IMR-90 (cell line): ENCODE results near the gene ERG. TPM values are rescaled to one million over a fixed set of nuclear protein-coding genes. Genes with fewer than 3 reads are reported as not detected.

Source experiments
- ATAC-seq: fragments of 200-7000 bp; cut with Tn5 transposase; 2 replicates; pipeline ENCODE4 v1.9.1; 2020; ENCODE audit warnings: low read depth, mild to moderate bottlenecking, moderate library complexity
- BruUV-seq: library from RNA; stranded (reverse); fragments of 400-500 nt; replicated peaks from 2 replicates; lab custom pipeline; 2021; lab: Mats Ljungman, UMichigan
- CTCF ChIA-PET: fragments of 300-600 bp; formaldehyde crosslinking; extraction: SDS; loops from one replicate; lab custom pipeline; 2021; ENCODE audit warnings: antibody characterized with exemption; lab: Yijun Ruan, JAX
- POLR2A ChIA-PET: fragments of 300-600 bp; sonication (Branson Sonifier 250); formaldehyde crosslinking; loops from one replicate; lab custom pipeline; 2022; ENCODE audit warnings: antibody characterized with exemption; ENCODE audit not compliant: unreplicated experiment; lab: Charles Lee
- DNase-seq: peaks from one replicate; pipeline ENCODE4 v3.0.0; 2013
- H2AFZ ChIP-seq: replicated peaks from 2 replicates; pipeline ENCODE3; 2013; ENCODE audit warnings: low read length, mild to moderate bottlenecking; ENCODE audit not compliant: poor library complexity
- H2AK5ac ChIP-seq: 2 replicates; pipeline ENCODE4 v1.6.1; 2013; ENCODE audit warnings: low read depth, low read length, inconsistent platforms
- H2AK9ac ChIP-seq: replicated peaks from 2 replicates; pipeline ENCODE3; 2013; ENCODE audit warnings: mild to moderate bottlenecking, low read depth, low read length, moderate library complexity; ENCODE audit not compliant: poor library complexity
- H2BK120ac ChIP-seq: 2 replicates; pipeline ENCODE4 v1.6.1; 2013; ENCODE audit warnings: low read depth, low read length, inconsistent platforms
- H2BK15ac ChIP-seq: 3 replicates; pipeline ENCODE4 v1.6.1; 2013; ENCODE audit warnings: low read depth, low read length, inconsistent platforms
- H2BK20ac ChIP-seq: 2 replicates; pipeline ENCODE4 v1.6.1; 2013; ENCODE audit warnings: low read depth, mild to moderate bottlenecking, inconsistent platforms, low read length, moderate library complexity
- H2BK5ac ChIP-seq: 2 replicates; pipeline ENCODE4 v1.6.1; 2013; ENCODE audit warnings: mild to moderate bottlenecking, low read depth, low read length, inconsistent platforms; ENCODE audit not compliant: poor library complexity, severe bottlenecking
- H3K14ac ChIP-seq: replicated peaks from 2 replicates; pipeline ENCODE4 v1.6.1; 2013; ENCODE audit warnings: low read depth, low read length, inconsistent platforms
- H3K18ac ChIP-seq: 2 replicates; pipeline ENCODE4 v1.6.1; 2013; ENCODE audit warnings: low read depth, low read length, control low read depth
- H3K23ac ChIP-seq: 2 replicates; pipeline ENCODE4 v1.6.1; 2013; ENCODE audit warnings: low read depth, low read length, inconsistent platforms
- H3K27ac ChIP-seq: 2 replicates; pipeline ENCODE4 v1.5.1; 2013; ENCODE audit warnings: mild to moderate bottlenecking, control low read depth, low read length; ENCODE audit not compliant: insufficient read depth
- H3K27me3 ChIP-seq: 2 replicates; pipeline ENCODE4 v1.6.1; 2013; ENCODE audit warnings: low read length; ENCODE audit not compliant: control insufficient read depth, insufficient read depth
- H3K36me3 ChIP-seq: 2 replicates; pipeline ENCODE4 v1.6.1; 2013; ENCODE audit warnings: low read length, mixed read lengths; ENCODE audit not compliant: control insufficient read depth, insufficient read depth
- H3K4ac ChIP-seq: 2 replicates; pipeline ENCODE4 v1.6.1; 2013; ENCODE audit warnings: low read depth, low read length, inconsistent platforms
- H3K4me1 ChIP-seq: 2 replicates; pipeline ENCODE4 v1.6.1; 2013; ENCODE audit warnings: low read length, mixed read lengths; ENCODE audit not compliant: control insufficient read depth, insufficient read depth
- H3K4me2 ChIP-seq: 2 replicates; pipeline ENCODE4 v1.6.1; 2013; ENCODE audit warnings: low read depth, mild to moderate bottlenecking, control low read depth, low read length, moderate library complexity
- H3K4me3 ChIP-seq: 2 replicates; pipeline ENCODE4 v1.5.1; 2013; ENCODE audit warnings: low read depth, mild to moderate bottlenecking, control low read depth, low read length, moderate library complexity; ENCODE audit not compliant: insufficient read depth
- H3K56ac ChIP-seq: 2 replicates; pipeline ENCODE4 v1.6.1; 2013; ENCODE audit warnings: low read length, inconsistent platforms; ENCODE audit not compliant: insufficient read depth; ENCODE audit errors: extremely low read depth
- H3K79me1 ChIP-seq, 2 experiments: 2 replicates each; pipeline ENCODE4 v1.6.1; 2013; ENCODE audit warnings: low read length in 2 of 2, inconsistent platforms in 1 of 2, low read depth in 1 of 2
- H3K9ac ChIP-seq: 2 replicates; pipeline ENCODE4 v1.6.1; 2013; ENCODE audit warnings: low read depth, low read length, control low read depth
- H3K9me1 ChIP-seq: 2 replicates; pipeline ENCODE4 v1.6.1; 2013; ENCODE audit warnings: low read length, inconsistent platforms; ENCODE audit not compliant: insufficient read depth
- H3K9me3 ChIP-seq: 2 replicates; pipeline ENCODE4 v1.6.1; 2013; ENCODE audit warnings: low read length; ENCODE audit not compliant: control insufficient read depth, insufficient read depth
- H4K20me1 ChIP-seq: 2 replicates; pipeline ENCODE4 v1.6.1; 2013; ENCODE audit warnings: low read length, inconsistent platforms; ENCODE audit not compliant: insufficient read depth
- H4K5ac ChIP-seq: 2 replicates; pipeline ENCODE4 v1.6.1; 2013; ENCODE audit warnings: mild to moderate bottlenecking, low read depth, low read length, control low read depth
- H4K8ac ChIP-seq, 2 experiments: 2 replicates each; pipeline ENCODE4 v1.6.1; 2013; ENCODE audit warnings: low read depth in 2 of 2, low read length in 2 of 2, control low read depth in 1 of 2, inconsistent platforms in 1 of 2
- H4K91ac ChIP-seq: 2 replicates; pipeline ENCODE4 v1.6.1; 2013; ENCODE audit warnings: low read depth, low read length, inconsistent platforms; ENCODE audit not compliant: insufficient read depth
- BHLHE40 ChIP-seq: fragments of 150-350 bp; IDR thresholded peaks from 2 replicates; pipeline ENCODE4 v1.6.1; 2016; ENCODE audit warnings: mild to moderate bottlenecking, low read depth, low read length
- CEBPB ChIP-seq: IDR thresholded peaks from 2 replicates; pipeline ENCODE4 v1.6.1; 2012; ENCODE audit warnings: low read depth, low read length, improper control_type of control experiment
- FOS ChIP-seq: fragments of 150-350 bp; IDR thresholded peaks from 2 replicates; pipeline ENCODE4 v1.6.1; 2016; ENCODE audit warnings: low read depth, low read length
- MAZ ChIP-seq: IDR thresholded peaks from 2 replicates; pipeline ENCODE4 v1.6.1; 2012; ENCODE audit warnings: low read depth, mild to moderate bottlenecking, low read length, improper control_type of control experiment, moderate library complexity, borderline replicate concordance
- NFE2L2 ChIP-seq: fragments of 150-350 bp; IDR thresholded peaks from 2 replicates; pipeline ENCODE4 v1.6.1; 2016; ENCODE audit warnings: low read depth, mild to moderate bottlenecking, low read length
- SMC3 ChIP-seq: fragments of 150-350 bp; IDR thresholded peaks from 2 replicates; pipeline ENCODE4 v1.6.1; 2016; ENCODE audit warnings: low read depth, mild to moderate bottlenecking, antibody characterized with exemption, low read length, moderate library complexity
- WGBS, 2 experiments: methylation state at CpG; one replicate each; pipeline versions ENCODE4 v1.1.5 to v1.1.7; 2013; ENCODE audit warnings: missing lambda C conversion rate in 2 of 2; ENCODE audit not compliant: insufficient read length in 1 of 2; ENCODE audit errors: extremely low coverage in 2 of 2; 5-methylcytosine and 5-hydroxymethylcytosine counted together
- dilution Hi-C: fragments of 300-500 bp; cut with HindIII; formaldehyde crosslinking; loops from one replicate; pipeline ENCODE4 v1.14.3; 2018; ENCODE audit warnings: low sequenced_read_pairs; ENCODE audit not compliant: unreplicated experiment
- in situ Hi-C: fragments of 300-500 bp; cut with MboI; formaldehyde crosslinking; loops from 3 replicates; pipeline ENCODE4 v1.14.3; 2019; ENCODE audit warnings: low sequenced_read_pairs, inconsistent platforms, mixed read lengths
- intact Hi-C: fragments of 100-400 bp; cut with micrococcal nuclease; formaldehyde crosslinking; loops from 2 replicates; pipeline ENCODE4 v1.10.0; 2022
- polyA plus RNA-seq, 3 experiments: library from polyadenylated mRNA; depleted of rRNA; stranded (reverse); fragments of >200 nt; gene quantifications; 2 replicates each; pipeline ENCODE4 v1.2.3, GENCODE V29; 2012; ENCODE audit warnings: low replicate concordance in 1 of 3
- total RNA-seq: library from RNA; depleted of rRNA; stranded (reverse); fragments of >200 nt; gene quantifications from 2 replicates; pipeline ENCODE4 v1.2.3, GENCODE V29; 2012
- TF ChIP-seq, protein P1 (sequence below): conservative IDR thresholded peaks from 2 replicates; pipeline ENCODE4 v1.5.1; 2012; ENCODE audit warnings: mild to moderate bottlenecking, low read depth, low read length, improper control_type of control experiment

ERG gene
- total and polyA plus RNA-seq, 2 of the 4 experiments (the other 2 are of a cell fraction), result not detected

DNA sequence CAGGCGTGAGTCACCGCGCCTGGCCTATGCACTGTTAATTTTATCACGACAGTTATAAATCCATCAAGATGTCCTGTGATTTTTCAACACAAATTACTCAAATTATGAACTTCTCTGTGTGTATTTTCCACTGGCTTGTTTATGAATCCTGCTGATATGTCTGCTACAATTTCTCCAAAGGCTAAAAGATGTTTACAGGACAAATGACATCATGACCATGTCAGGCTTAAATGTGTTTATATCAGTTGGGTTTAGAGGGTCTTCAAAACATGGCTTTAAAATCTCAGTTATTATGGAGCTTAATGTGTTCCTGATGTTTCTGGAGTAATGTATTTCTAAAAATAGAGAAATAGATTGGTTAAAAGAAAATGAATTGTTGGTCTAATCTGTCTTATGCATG lies 44.0 kb upstream of the ERG start:
- no TSS peak for BruUV-seq

More for the DNA sequence above, 44.0 kb upstream of the ERG start:
- Histone ChIP-seq H4K5ac (no peak overlapping the region), H2AFZ (no peak overlapping the region), H3K4me2 (no peak overlapping the region), H3K27ac (no peak overlapping the region), H4K20me1 (no peaks in the 10 kb centered on the region), H3K36me3 (no peaks in the 10 kb centered on the region), H2BK15ac (no peak overlapping the region), H3K4ac (no peak overlapping the region), H3K18ac (no peak overlapping the region), H3K14ac (no peak overlapping the region), H2BK20ac (no peak overlapping the region), H3K4me1 (no peaks in the 10 kb centered on the region), H2AK5ac (no peak overlapping the region), H3K9me1 (no peaks in the 10 kb centered on the region), H3K23ac (no peak overlapping the region), H3K9ac (no peak overlapping the region), H3K4me3 (no peak overlapping the region), H2AK9ac (no peak overlapping the region), H4K91ac (no peak overlapping the region), H2BK120ac (no peak overlapping the region), H2BK5ac (no peak overlapping the region), H3K56ac (no peak overlapping the region), H3K79me1 (no peaks in the 10 kb centered on the region), H3K9me3 (no peaks in the 10 kb centered on the region), H4K8ac (no peak overlapping the region), H3K27me3 (peaks cover 9% of the 10 kb centered on the region)
- ATAC-seq (no peak), DNase-seq (no peak)
- intact Hi-C loops, result no loop called here
- in situ Hi-C loops, result no loop called here
- ChIA-PET POLR2A (no interaction called here), CTCF (no interaction called here)
- WGBS, 2 experiments, result 70% methylated on average over 2 of the region's 4 CpGs; no CpG with 5 or more reads in 1 of the 2 experiments
- TF ChIP-seq CEBPB, result no peak
- TF ChIP-seq NFE2L2, result no peak
- no peak for TF ChIP-seq SMC3
- TF ChIP-seq MAZ, result no peak
- no peak for TF ChIP-seq FOS
- TF ChIP-seq, protein P1, sequence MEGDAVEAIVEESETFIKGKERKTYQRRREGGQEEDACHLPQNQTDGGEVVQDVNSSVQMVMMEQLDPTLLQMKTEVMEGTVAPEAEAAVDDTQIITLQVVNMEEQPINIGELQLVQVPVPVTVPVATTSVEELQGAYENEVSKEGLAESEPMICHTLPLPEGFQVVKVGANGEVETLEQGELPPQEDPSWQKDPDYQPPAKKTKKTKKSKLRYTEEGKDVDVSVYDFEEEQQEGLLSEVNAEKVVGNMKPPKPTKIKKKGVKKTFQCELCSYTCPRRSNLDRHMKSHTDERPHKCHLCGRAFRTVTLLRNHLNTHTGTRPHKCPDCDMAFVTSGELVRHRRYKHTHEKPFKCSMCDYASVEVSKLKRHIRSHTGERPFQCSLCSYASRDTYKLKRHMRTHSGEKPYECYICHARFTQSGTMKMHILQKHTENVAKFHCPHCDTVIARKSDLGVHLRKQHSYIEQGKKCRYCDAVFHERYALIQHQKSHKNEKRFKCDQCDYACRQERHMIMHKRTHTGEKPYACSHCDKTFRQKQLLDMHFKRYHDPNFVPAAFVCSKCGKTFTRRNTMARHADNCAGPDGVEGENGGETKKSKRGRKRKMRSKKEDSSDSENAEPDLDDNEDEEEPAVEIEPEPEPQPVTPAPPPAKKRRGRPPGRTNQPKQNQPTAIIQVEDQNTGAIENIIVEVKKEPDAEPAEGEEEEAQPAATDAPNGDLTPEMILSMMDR, result no peak
- no peak for TF ChIP-seq BHLHE40
- dilution Hi-C loops, result no loop called here
